AG09319 (cell line): Measurements from ENCODE around the gene ERGIC3.

Source experiments
- DNase-seq: peaks from one replicate; pipeline ENCODE4 v3.0.0-alpha.2; 2010; ENCODE audit warnings: low read depth; ENCODE audit errors: extremely low read depth
- TF ChIP-seq, protein P1 (sequence below): IDR thresholded peaks from 2 replicates; pipeline ENCODE4 v1.5.1; 2011; ENCODE audit warnings: low read depth, mild to moderate bottlenecking, inconsistent platforms, low read length, moderate library complexity

Gene ERGIC3

DNA sequence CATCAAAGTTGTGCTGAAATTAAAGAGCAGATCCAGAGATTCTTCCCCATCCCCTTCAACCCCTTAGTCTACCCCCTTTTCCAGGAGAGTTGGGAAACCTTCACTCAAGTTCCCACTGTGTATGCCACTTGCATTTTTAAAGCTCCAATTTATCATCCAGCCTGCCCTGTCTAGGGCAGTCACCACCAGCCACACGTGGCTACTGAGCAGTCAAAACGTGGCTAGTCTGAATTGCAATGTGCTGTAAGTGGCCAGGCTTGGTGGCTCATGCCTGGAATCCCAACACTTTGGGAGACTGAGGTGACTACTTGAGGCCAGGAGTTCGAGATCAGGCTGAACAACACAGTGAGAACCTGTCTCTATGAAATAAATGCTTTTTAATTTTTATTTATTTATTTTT lies 34.9 kb downstream of the ERGIC3 start:
- no peak for DNase-seq
- TF ChIP-seq, protein P1, sequence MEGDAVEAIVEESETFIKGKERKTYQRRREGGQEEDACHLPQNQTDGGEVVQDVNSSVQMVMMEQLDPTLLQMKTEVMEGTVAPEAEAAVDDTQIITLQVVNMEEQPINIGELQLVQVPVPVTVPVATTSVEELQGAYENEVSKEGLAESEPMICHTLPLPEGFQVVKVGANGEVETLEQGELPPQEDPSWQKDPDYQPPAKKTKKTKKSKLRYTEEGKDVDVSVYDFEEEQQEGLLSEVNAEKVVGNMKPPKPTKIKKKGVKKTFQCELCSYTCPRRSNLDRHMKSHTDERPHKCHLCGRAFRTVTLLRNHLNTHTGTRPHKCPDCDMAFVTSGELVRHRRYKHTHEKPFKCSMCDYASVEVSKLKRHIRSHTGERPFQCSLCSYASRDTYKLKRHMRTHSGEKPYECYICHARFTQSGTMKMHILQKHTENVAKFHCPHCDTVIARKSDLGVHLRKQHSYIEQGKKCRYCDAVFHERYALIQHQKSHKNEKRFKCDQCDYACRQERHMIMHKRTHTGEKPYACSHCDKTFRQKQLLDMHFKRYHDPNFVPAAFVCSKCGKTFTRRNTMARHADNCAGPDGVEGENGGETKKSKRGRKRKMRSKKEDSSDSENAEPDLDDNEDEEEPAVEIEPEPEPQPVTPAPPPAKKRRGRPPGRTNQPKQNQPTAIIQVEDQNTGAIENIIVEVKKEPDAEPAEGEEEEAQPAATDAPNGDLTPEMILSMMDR, result no peak

GRCh38 chr20:35578469-35578868 lies 36.6 kb downstream of the ERGIC3 start:
- no peak for DNase-seq
- TF ChIP-seq, protein P1, result no peak

DNA sequence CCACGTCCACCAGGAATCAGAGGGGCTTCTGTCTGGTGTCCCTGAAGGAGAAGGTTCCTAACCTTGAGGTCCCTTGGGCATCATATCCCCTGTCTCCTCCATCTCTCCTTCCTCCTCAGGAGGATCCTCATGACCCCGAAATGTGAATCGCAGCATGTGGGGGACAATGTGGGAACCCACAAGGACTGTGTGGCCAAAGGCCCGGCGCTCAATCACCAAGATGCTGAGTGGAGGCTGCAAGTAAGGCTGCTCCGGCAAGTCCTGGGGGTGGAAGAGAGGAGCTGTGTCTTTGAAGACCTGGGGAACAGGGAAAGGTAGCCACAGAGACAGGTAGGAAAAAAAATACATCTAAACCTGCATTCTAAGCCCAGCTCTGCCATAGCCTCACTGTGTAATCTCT lies 37.3 kb downstream of the ERGIC3 start:
- TF ChIP-seq, protein P1, result no peak
- DNase-seq, result no peak

GRCh38 chr20:35582131-35582530 lies 40.3 kb downstream of the ERGIC3 start:
- TF ChIP-seq, protein P1, result no peak
- DNase-seq, result no peak

DNA sequence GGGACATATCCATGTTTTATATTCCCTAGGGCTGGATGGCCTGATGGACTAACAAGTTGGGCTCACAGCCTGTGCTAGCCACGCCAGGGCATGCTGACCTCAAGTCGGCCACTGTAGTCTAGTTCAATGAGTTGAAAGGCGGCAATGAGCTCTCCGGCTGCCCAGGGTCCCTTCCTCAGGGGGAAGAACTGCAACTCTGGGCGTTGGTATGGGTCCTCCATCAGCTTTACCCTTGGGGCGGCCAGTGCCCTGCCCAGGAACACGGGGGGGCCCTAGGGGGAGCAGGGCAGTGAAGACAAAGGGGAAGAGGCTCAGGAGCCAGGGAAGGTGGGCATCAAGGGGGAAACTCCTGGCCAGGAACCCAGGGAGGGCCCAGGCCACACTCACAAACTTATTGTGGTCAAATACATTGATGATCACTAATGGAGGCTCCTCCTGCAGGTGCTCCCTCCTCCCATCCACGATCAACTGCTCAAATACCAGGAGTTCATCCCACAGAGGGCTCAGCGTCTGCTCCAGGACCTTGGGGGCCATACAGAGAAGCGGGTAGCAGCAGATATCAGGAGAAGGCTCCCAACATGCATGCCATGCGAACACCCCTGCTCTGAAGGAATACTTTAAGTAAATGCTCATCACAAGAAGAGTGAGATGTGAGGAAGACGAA lies 41.0 kb downstream of the ERGIC3 start:
- TF ChIP-seq, protein P1, result no peak
- DNase-seq, result no peak

DNA sequence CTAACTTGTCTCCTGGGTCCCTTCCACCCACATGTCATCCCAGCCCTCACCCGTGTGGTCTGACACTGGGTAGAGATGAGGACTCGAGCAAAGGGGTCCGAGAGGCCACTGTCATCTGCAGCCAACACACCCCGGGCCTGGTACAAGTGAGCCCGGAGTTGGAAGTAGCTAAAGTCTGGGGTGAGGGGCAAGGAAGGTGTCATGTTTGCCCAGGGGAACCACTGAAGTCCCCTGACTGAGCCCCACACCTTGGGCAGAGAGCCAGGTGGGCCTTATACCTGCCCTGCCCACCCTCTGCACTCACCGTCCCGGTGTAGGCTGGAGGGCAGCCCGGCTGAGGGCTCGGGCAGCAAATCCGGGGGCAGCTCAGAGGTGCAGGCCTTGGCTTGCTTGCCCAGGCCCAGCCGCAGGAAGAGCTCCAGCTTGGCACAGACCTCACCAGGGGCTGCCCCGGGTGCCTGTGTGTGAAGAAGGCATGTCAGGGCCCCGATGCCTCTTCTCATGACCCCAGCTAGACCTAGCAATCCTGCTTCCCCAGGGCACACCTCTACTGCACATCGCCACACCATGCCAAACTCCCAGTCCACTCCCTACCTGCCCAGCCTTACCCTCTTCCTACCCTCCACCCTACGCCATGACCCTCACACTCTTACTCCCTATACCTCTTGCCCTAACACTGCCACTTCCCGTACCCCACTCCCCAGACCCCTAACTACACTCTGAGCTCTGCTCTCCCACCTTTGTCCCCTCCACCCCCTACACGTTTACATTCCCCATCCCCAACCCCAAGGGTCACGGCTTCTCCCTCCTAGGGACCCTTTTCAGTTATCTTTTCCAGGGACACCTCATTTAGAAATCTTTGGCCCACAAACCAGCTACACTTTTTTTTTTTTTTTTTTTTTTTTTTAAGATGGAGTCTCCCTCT lies 42.0 kb downstream of the ERGIC3 start:
- DNase-seq, result no peak
- TF ChIP-seq, protein P1, result no peak
